ENCODE data around the gene DDX43. TPM values are rescaled to one million over a fixed set of nuclear protein-coding genes. Genes with fewer than 3 reads are reported as not detected.
"Not testable (repeated sequence)": the region's sequence is repeated elsewhere in the genome, so short reads cannot be mapped to it uniquely, and the experiment has no call there.

DDX43 gene
- total RNA-seq, 1 experiment from 2014 or later = not detected

DNA sequence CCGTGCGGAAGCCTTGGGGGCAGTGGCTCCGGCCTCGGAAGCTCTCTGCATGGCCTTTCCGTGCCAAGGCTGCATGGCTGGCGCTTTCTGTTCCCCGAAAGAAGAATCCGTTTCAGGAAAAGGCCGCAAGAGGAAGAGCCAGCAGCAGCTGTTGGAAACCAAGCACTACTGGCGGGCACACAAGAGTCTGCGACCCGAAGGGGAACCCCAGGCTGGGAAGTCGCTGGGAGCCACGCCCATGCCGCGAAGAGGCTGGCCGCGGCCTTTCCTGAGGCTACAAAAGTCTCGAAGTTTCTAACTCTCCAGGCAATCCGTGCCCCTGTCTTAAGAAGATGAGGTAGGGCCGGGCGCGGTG lies 57.5 kb downstream of the DDX43 start, which contains the start of gene CGAS:
CGAS (minus strand) TSS at position 191 of the 355 bp plus-strand sequence; CDS start at position 75, 116 bp downstream.
- ATAC-seq = no peak
- peaks cover 4% of the 10 kb centered on the region in 2 experiments; a peak in 1 of 4 replicates for H3K4me1 ChIP-seq (ENCODE audit: control insufficient read depth in 1 of 2, insufficient read depth in 2 of 2, low read length in 2 of 2)
- H3K9me3 ChIP-seq (ENCODE audit: control insufficient read depth in 1 of 2, insufficient read depth in 1 of 2, low read depth in 1 of 2, low read length in 2 of 2) = no peaks in the 10 kb centered on the region
- no peak within 1 kb of the TSS for H2AFZ ChIP-seq (ENCODE audit: low read depth, low read length, poor library complexity, severe bottlenecking)
- no peak within 1 kb of the TSS for H3K27ac ChIP-seq (ENCODE audit: low read depth, low read length)
- RAD21 ChIA-PET (ENCODE audit: low non-redundant PET in 1 of 2, low total read pairs in 2 of 2, uncharacterized antibody in 2 of 2, unreplicated experiment in 2 of 2) = no interaction called here
- H3K9me2 ChIP-seq (ENCODE audit: insufficient read depth) = no peaks in the 10 kb centered on the region
- CTCF ChIA-PET = no interaction called here
- H3K79me2 ChIP-seq (ENCODE audit: insufficient read depth, low read length) = no peaks in the 10 kb centered on the region
- POLR2A ChIA-PET = interaction anchor here (1.1 kb wide), 1 partner anchor 9 kb away, joined by 5 read pairs; the partner anchor contains the start of gene MTO1
- H3K36me3 ChIP-seq (ENCODE audit: control insufficient read depth in 1 of 2, insufficient read depth in 2 of 2, low read length in 2 of 2) = no peaks in the 10 kb centered on the region
- no peaks in the 10 kb centered on the region for H3K27me3 ChIP-seq (ENCODE audit: insufficient read depth, low read length)
- no TSS peak for BruUV-seq (replicated peaks)
- H4K20me1 ChIP-seq (ENCODE audit: insufficient read depth) = no peaks in the 10 kb centered on the region
- H3K4me2 ChIP-seq (ENCODE audit: low read length) = no peak within 1 kb of the TSS
- no peak within 1 kb of the TSS for H3K9ac ChIP-seq (ENCODE audit: low read length)
- TF ChIP-seq RAD21 (IDR thresholded peaks at IDR 0.05; ENCODE audit: low read depth) = no peak
- no peak for TF ChIP-seq POLR2AphosphoS5 (IDR thresholded peaks at IDR 0.05; ENCODE audit: low read depth, low read length)
- TF ChIP-seq SP1 (IDR thresholded peaks at IDR 0.05; ENCODE audit: low read depth) = no peak
- intact Hi-C loops (cut with micrococcal nuclease) = no loop called here
- no peak within 1 kb of the TSS for H3K4me3 ChIP-seq (replicated peaks in 1 of 2; ENCODE audit: low read depth in 1 of 2, low read length in 2 of 2)
- DNase-seq (ENCODE audit: low read depth, low spot score) = no peak

DNA sequence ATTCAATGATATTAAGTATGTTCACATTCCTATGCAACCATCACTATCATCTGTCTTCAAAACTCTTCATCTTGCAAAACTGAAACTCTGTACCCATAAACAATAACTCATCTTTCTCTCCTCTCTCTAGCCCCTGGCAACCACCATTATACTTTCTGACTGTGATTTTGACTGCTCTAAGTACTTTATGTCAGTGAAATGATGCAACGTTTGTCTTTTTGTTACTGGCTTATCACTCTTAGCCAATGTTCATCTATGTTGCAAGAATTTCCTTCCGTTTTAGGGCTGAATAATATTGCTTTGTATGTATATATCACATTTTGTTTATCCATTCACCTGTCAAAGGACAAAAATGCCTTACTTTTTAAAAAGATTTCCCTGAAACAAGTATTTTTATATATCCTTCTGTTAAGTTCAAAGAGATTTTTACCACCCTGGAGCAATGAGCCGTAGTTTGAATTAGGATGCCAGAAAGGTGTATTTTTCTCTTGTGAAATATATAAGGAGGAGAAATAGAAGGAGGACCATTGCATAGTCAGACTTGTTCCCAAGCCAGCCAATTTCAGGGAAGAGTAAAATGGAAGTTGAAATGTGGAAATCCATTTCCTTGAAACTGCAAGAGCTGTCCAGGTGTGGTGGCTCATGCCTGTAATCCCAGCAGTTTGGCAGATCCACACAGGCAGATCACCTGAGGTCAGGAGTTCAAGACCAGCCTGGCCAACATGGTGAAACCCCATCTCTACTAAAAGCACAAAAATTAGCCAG lies 61.4 kb downstream of the DDX43 start:
- BruUV-seq (replicated peaks) = no TSS peak

DNA sequence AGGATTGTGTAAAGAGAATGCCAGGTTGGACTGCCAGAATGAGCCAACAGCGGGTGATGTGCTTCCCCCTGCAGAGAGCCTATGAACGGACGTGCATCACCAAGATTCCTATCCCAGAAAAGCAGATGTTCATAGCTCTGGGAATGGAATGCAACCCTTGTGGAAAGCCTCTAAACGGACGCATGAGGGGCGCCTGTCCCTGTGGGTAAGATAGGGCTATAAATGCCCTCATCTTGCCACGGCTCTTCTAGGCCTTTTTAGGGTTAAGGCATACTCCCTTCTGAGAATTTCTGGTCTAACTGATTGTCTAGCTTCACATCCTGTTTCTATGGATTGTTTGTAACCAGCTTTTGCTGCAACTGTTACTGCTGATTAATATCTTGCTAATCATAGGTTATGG lies 64.8 kb downstream of the DDX43 start:
- H4K20me1 ChIP-seq (ENCODE audit: insufficient read depth); H2AFZ ChIP-seq (ENCODE audit: low read depth, low read length, poor library complexity, severe bottlenecking); H3K4me2 ChIP-seq (ENCODE audit: low read length); H3K4me3 ChIP-seq (replicated peaks in 1 of 2; ENCODE audit: low read depth in 1 of 2, low read length in 2 of 2); H3K9me2 ChIP-seq (ENCODE audit: insufficient read depth); RAD21 ChIA-PET (ENCODE audit: low non-redundant PET in 1 of 2, low total read pairs in 2 of 2, uncharacterized antibody in 2 of 2, unreplicated experiment in 2 of 2); H3K36me3 ChIP-seq (ENCODE audit: control insufficient read depth in 1 of 2, insufficient read depth in 2 of 2, low read length in 2 of 2); intact Hi-C loops (cut with micrococcal nuclease); CTCF ChIA-PET; H3K9ac ChIP-seq (ENCODE audit: low read length); H3K9me3 ChIP-seq (ENCODE audit: control insufficient read depth in 1 of 2, insufficient read depth in 1 of 2, low read depth in 1 of 2, low read length in 2 of 2); POLR2A ChIA-PET; BruUV-seq (replicated peaks); ATAC-seq; H3K27me3 ChIP-seq (ENCODE audit: insufficient read depth, low read length); H3K27ac ChIP-seq (ENCODE audit: low read depth, low read length); DNase-seq (ENCODE audit: low read depth, low spot score): not testable (repeated sequence)
- Histone ChIP-seq H3K4me1 (ENCODE audit: control insufficient read depth in 1 of 2, insufficient read depth in 2 of 2, low read length in 2 of 2) (peaks cover 2 to 11% of the 10 kb centered on the region in 2 experiments; a peak in 2 of 4 replicates), H3K79me2 (ENCODE audit: insufficient read depth, low read length) (peaks cover 28% of the 10 kb centered on the region)

More for the DNA sequence above, 61.4 kb downstream of the DDX43 start:
- Histone ChIP-seq H4K20me1 (ENCODE audit: insufficient read depth) (no peaks in the 10 kb centered on the region), H3K4me3 (replicated peaks in 1 of 2; ENCODE audit: low read depth in 1 of 2, low read length in 2 of 2) (no peak overlapping the region), H3K79me2 (ENCODE audit: insufficient read depth, low read length) (no peaks in the 10 kb centered on the region), H3K9me2 (ENCODE audit: insufficient read depth) (no peaks in the 10 kb centered on the region), H3K9me3 (ENCODE audit: control insufficient read depth in 1 of 2, insufficient read depth in 1 of 2, low read depth in 1 of 2, low read length in 2 of 2) (no peaks in the 10 kb centered on the region), H2AFZ (ENCODE audit: low read depth, low read length, poor library complexity, severe bottlenecking) (no peak overlapping the region), H3K36me3 (ENCODE audit: control insufficient read depth in 1 of 2, insufficient read depth in 2 of 2, low read length in 2 of 2) (no peaks in the 10 kb centered on the region), H3K4me2 (ENCODE audit: low read length) (no peak overlapping the region), H3K9ac (ENCODE audit: low read length) (no peak overlapping the region), H3K27me3 (ENCODE audit: insufficient read depth, low read length) (no peaks in the 10 kb centered on the region), H3K27ac (ENCODE audit: low read depth, low read length) (no peak overlapping the region), H3K4me1 (ENCODE audit: control insufficient read depth in 1 of 2, insufficient read depth in 2 of 2, low read length in 2 of 2) (peaks cover 4 to 7% of the 10 kb centered on the region in 2 experiments; a peak in 2 of 4 replicates)
- POLR2A ChIA-PET = no interaction called here
- CTCF ChIA-PET = no interaction called here
- no peak for TF ChIP-seq SP1 (IDR thresholded peaks at IDR 0.05; ENCODE audit: low read depth)
- TF ChIP-seq POLR2A (IDR thresholded peaks at IDR 0.05; ENCODE audit: borderline replicate concordance, extremely low read depth, insufficient read depth, insufficient read length) = no peak
- TF ChIP-seq, protein P1, sequence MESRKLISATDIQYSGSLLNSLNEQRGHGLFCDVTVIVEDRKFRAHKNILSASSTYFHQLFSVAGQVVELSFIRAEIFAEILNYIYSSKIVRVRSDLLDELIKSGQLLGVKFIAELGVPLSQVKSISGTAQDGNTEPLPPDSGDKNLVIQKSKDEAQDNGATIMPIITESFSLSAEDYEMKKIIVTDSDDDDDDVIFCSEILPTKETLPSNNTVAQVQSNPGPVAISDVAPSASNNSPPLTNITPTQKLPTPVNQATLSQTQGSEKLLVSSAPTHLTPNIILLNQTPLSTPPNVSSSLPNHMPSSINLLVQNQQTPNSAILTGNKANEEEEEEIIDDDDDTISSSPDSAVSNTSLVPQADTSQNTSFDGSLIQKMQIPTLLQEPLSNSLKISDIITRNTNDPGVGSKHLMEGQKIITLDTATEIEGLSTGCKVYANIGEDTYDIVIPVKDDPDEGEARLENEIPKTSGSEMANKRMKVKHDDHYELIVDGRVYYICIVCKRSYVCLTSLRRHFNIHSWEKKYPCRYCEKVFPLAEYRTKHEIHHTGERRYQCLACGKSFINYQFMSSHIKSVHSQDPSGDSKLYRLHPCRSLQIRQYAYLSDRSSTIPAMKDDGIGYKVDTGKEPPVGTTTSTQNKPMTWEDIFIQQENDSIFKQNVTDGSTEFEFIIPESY (IDR thresholded peaks at IDR 0.05; ENCODE audit: extremely low read depth, insufficient replicate concordance, low read length) = no peak
- no peak for TF ChIP-seq CBX3 (IDR thresholded peaks at IDR 0.05; ENCODE audit: low read depth)
- TF ChIP-seq, protein P2, sequence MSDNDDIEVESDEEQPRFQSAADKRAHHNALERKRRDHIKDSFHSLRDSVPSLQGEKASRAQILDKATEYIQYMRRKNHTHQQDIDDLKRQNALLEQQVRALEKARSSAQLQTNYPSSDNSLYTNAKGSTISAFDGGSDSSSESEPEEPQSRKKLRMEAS (IDR thresholded peaks at IDR 0.05) = no peak
- TF ChIP-seq SIN3A (IDR thresholded peaks at IDR 0.05; ENCODE audit: low read depth) = no peak
- TF ChIP-seq EZH2phosphoT487 (IDR thresholded peaks at IDR 0.05; ENCODE audit: borderline replicate concordance) = no peak
- TF ChIP-seq ZNF274 (IDR thresholded peaks at IDR 0.05; ENCODE audit: low read depth, low read length) = no peak
- TF ChIP-seq RAD21 (IDR thresholded peaks at IDR 0.05; ENCODE audit: low read depth) = no peak
- TF ChIP-seq SRF (IDR thresholded peaks at IDR 0.05; ENCODE audit: low read depth) = no peak
- no peak for TF ChIP-seq ELF1 (IDR thresholded peaks at IDR 0.05; ENCODE audit: borderline replicate concordance, low read depth)
- RAD21 ChIA-PET (ENCODE audit: low non-redundant PET in 1 of 2, low total read pairs in 2 of 2, uncharacterized antibody in 2 of 2, unreplicated experiment in 2 of 2) = no interaction called here
- intact Hi-C loops (cut with micrococcal nuclease) = no loop called here
- ATAC-seq (no peak), DNase-seq (ENCODE audit: low read depth, low spot score) (no peak)
